ENCODE data around the gene SLC2A8.

The SLC2A8 gene

GRCh38 chr9:127356906-127357305 lies 40.1 kb upstream of the SLC2A8 start:
- ChIA-PET POLR2A (ENCODE audit: low non-redundant PET) (no interaction called here), CTCF (no interaction called here)
- H3K27ac ChIP-seq, result no peak overlapping the region
- TF ChIP-seq CTCF (conservative IDR thresholded peaks at IDR 0.05; ENCODE audit: low read depth), result no peak
- DNase-seq (ENCODE audit: low spot score), result no peak

GRCh38 chr9:127358023-127358535 lies 38.9 kb upstream of the SLC2A8 start:
- H3K27ac ChIP-seq, result peak overlapping the region; percentile 14
- no peak for DNase-seq (ENCODE audit: low spot score)
- ChIA-PET CTCF (interaction anchor here (0.6 kb wide), 1 partner anchor 36 kb away, joined by 3 read pairs; no protein-coding TSS in a partner anchor), POLR2A (ENCODE audit: low non-redundant PET) (no interaction called here)
- no peak for TF ChIP-seq CTCF (conservative IDR thresholded peaks at IDR 0.05; ENCODE audit: low read depth)

GRCh38 chr9:127358770-127359169 lies 38.2 kb upstream of the SLC2A8 start:
- 0 out of 2 replicates have a peak overlapping the region, but pooled peaks have one; percentile 9 for H3K27ac ChIP-seq
- TF ChIP-seq CTCF (conservative IDR thresholded peaks at IDR 0.05; ENCODE audit: low read depth), result no peak
- ChIA-PET CTCF (interaction anchor here (1.4 kb wide), 1 partner anchor 144 kb away, joined by 4 read pairs; no protein-coding TSS in a partner anchor), POLR2A (ENCODE audit: low non-redundant PET) (no interaction called here)
- DNase-seq (ENCODE audit: low spot score), result no peak

GRCh38 chr9:127360250-127360649 lies 36.7 kb upstream of the SLC2A8 start:
- H3K27ac ChIP-seq, result peak overlapping the region; percentile 84
- POLR2A ChIA-PET (ENCODE audit: low non-redundant PET), result interaction anchor here (0.6 kb wide), 1 partner anchor 83 kb away, joined by 3 read pairs; no protein-coding TSS in a partner anchor
- CTCF ChIA-PET, result interaction anchor here (0.6 to 1.4 kb wide), 8 partner anchors 13 to 421 kb away, joined by 3 to 6 read pairs (median 4); no protein-coding TSS in a partner anchor
- DNase-seq (ENCODE audit: low spot score), result no peak
- no peak for TF ChIP-seq CTCF (conservative IDR thresholded peaks at IDR 0.05; ENCODE audit: low read depth)

GRCh38 chr9:127360829-127361228 lies 36.1 kb upstream of the SLC2A8 start:
- ChIA-PET POLR2A (ENCODE audit: low non-redundant PET) (no interaction called here), CTCF (interaction anchor here (0.5 to 1.4 kb wide), 10 partner anchors 12 to 421 kb away, joined by 3 to 6 read pairs (median 4); no protein-coding TSS in a partner anchor)
- no peak; the same call in 1 of the 2 replicates for TF ChIP-seq CTCF (conservative IDR thresholded peaks at IDR 0.05; ENCODE audit: low read depth)
- DNase-seq (ENCODE audit: low spot score), result peak; percentile 76
- H3K27ac ChIP-seq, result peak overlapping the region; percentile 84

- ChIA-PET POLR2A (ENCODE audit: low non-redundant PET) (no interaction called here), CTCF (interaction anchor here (0.5 to 1.2 kb wide), 5 partner anchors 36 to 204 kb away, joined by 3 to 4 read pairs (median 3); no protein-coding TSS in a partner anchor)
- peak; percentile 90 for DNase-seq (ENCODE audit: low spot score)
- peak overlapping the region; percentile 84 for H3K27ac ChIP-seq
- TF ChIP-seq CTCF (conservative IDR thresholded peaks at IDR 0.05; ENCODE audit: low read depth), result no peak; the same call in 1 of the 2 replicates
Measured at GRCh38 chr9:127361561-127361960, 35.4 kb upstream of the SLC2A8 start.
